CD14-positive monocyte (primary cell): ENCODE measurements around the gene EEFSEC. TPM values are rescaled to one million over a fixed set of nuclear protein-coding genes. Genes with fewer than 3 reads are reported as not detected.

Source experiments
- DNase-seq, 3 donors: peaks; one replicate each; pipeline ENCODE4 v3.0.0-alpha.2; 2011 to 2022
- H2AFZ ChIP-seq: 2 replicates; pipeline ENCODE4 v1.6.0; 2012; ENCODE audit warnings: mild to moderate bottlenecking, low read depth, low read length, inconsistent platforms; ENCODE audit not compliant: insufficient read depth, poor library complexity, severe bottlenecking
- H3K27ac ChIP-seq, 2 donors: 1 replicate in 1 of 2; 2 replicates in 1 of 2; pipeline ENCODE4 v1.5.1; 2012 to 2013; ENCODE audit warnings: low read length in 2 of 2, control low read depth in 1 of 2, inconsistent platforms in 1 of 2, low read depth in 1 of 2, mild to moderate bottlenecking in 1 of 2
- H3K27me3 ChIP-seq, 2 donors: one replicate each; pipeline versions ENCODE4 v1.6.0 to v1.6.1; 2011 to 2013; ENCODE audit warnings: low read length in 2 of 2; ENCODE audit not compliant: control insufficient read depth in 2 of 2, insufficient read depth in 2 of 2
- H3K36me3 ChIP-seq, 2 donors: replicated peaks in 1 of 2; 1 replicate in 1 of 2; 2 replicates in 1 of 2; pipeline versions ENCODE4 v1.5.1 to v1.6.1; 2012 to 2013; ENCODE audit warnings: low read length in 2 of 2, control low read depth in 1 of 2, inconsistent platforms in 1 of 2, mild to moderate bottlenecking in 1 of 2; ENCODE audit not compliant: insufficient read depth in 2 of 2, control insufficient read depth in 1 of 2
- H3K4me1 ChIP-seq, 2 donors: 1 replicate in 1 of 2; 2 replicates in 1 of 2; pipeline versions ENCODE4 v1.5.1 to v1.6.1; 2012 to 2013; ENCODE audit warnings: low read length in 2 of 2, control low read depth in 1 of 2, inconsistent platforms in 1 of 2, mild to moderate bottlenecking in 1 of 2, moderate library complexity in 1 of 2; ENCODE audit not compliant: insufficient read depth in 2 of 2, control insufficient read depth in 1 of 2
- H3K4me2 ChIP-seq: replicated peaks from 2 replicates; pipeline ENCODE3; 2012; ENCODE audit warnings: low read length, moderate library complexity, mild to moderate bottlenecking; ENCODE audit not compliant: poor library complexity, severe bottlenecking; ENCODE audit errors: extremely low read depth
- H3K4me3 ChIP-seq, 3 experiments: fragments of 200-600 bp in 1 of 3; sonication (generic) in 1 of 3; replicated peaks in 1 of 3; 1 replicate in 2 of 3; 2 replicates in 1 of 3; pipeline ENCODE4 v1.5.1; 2011 to 2013; ENCODE audit warnings: low read length in 3 of 3, mild to moderate bottlenecking in 3 of 3, control low read depth in 2 of 3, low read depth in 2 of 3, inconsistent platforms in 1 of 3, moderate library complexity in 1 of 3
- H3K79me2 ChIP-seq: 2 replicates; pipeline ENCODE4 v1.6.0; 2012; ENCODE audit warnings: mild to moderate bottlenecking, control low read depth, inconsistent platforms, low read length, moderate library complexity; ENCODE audit not compliant: insufficient read depth
- H3K9ac ChIP-seq: 2 replicates; pipeline ENCODE4 v1.6.0; 2017; ENCODE audit warnings: low read length, mild to moderate bottlenecking; ENCODE audit not compliant: insufficient read depth, poor library complexity, severe bottlenecking
- H3K9me3 ChIP-seq, 2 donors: replicated peaks in 1 of 2; 1 replicate in 1 of 2; 2 replicates in 1 of 2; pipeline versions ENCODE4 v1.5.1 to v1.6.1; 2012 to 2013; ENCODE audit warnings: low read length in 2 of 2, control low read depth in 1 of 2; ENCODE audit not compliant: control insufficient read depth in 1 of 2, insufficient read depth in 1 of 2
- H4K20me1 ChIP-seq: 2 replicates; pipeline ENCODE4 v1.6.0; 2012; ENCODE audit warnings: mild to moderate bottlenecking, low read length, control low read depth, moderate library complexity; ENCODE audit not compliant: insufficient read depth
- H3K27ac Mint-ChIP-seq, 7 donors: one replicate each; pipeline ENCODE4 v1.8.0; 2020; ENCODE audit warnings: mild to moderate bottlenecking in 7 of 7, mixed read lengths in 7 of 7, moderate library complexity in 6 of 7, inconsistent platforms in 2 of 7
- H3K27me3 Mint-ChIP-seq, 3 donors: one replicate each; pipeline ENCODE4 v1.8.0; 2021 to 2022; ENCODE audit warnings: low read depth in 3 of 3, mild to moderate bottlenecking in 3 of 3, mixed read lengths in 3 of 3, moderate library complexity in 3 of 3, inconsistent platforms in 1 of 3
- H3K36me3 Mint-ChIP-seq, 2 donors: one replicate each; pipeline ENCODE4 v1.8.0; 2020; ENCODE audit warnings: mixed read lengths in 2 of 2, inconsistent platforms in 1 of 2, mild to moderate bottlenecking in 1 of 2
- H3K4me1 Mint-ChIP-seq: one replicate; pipeline ENCODE4 v1.8.0; 2020; ENCODE audit warnings: mild to moderate bottlenecking, mixed read lengths
- H3K4me3 Mint-ChIP-seq, 2 donors: one replicate each; pipeline ENCODE4 v1.8.0; 2020; ENCODE audit warnings: mild to moderate bottlenecking in 2 of 2, mixed read lengths in 2 of 2, moderate library complexity in 1 of 2
- H3K9me3 Mint-ChIP-seq, 7 donors: one replicate each; pipeline ENCODE4 v1.8.0; 2020 to 2022; ENCODE audit warnings: mixed read lengths in 7 of 7, mild to moderate bottlenecking in 6 of 7, moderate library complexity in 6 of 7, inconsistent platforms in 2 of 7
- CTCF ChIP-seq: fragments of 200-600 bp; IDR thresholded peaks from one replicate; pipeline ENCODE4 v1.8.0; 2022; ENCODE audit warnings: antibody characterized with exemption, mild to moderate bottlenecking
- WGBS: methylation state at CpG from one replicate; pipeline ENCODE4 v1.1.5; 2013; ENCODE audit warnings: missing lambda C conversion rate; ENCODE audit not compliant: insufficient coverage; 5-methylcytosine and 5-hydroxymethylcytosine counted together
- intact Hi-C, 2 donors: fragments of 100-400 bp; cut with micrococcal nuclease; formaldehyde crosslinking; loops; one replicate each; pipeline versions ENCODE4 v1.15.0 to v1.15.1; 2023
- polyA plus RNA-seq, 3 donors: library from polyadenylated mRNA; depleted of rRNA in 1 of 3; unstranded in 2 of 3; stranded (reverse) in 1 of 3; fragments of 300-500 nt in 2 of 3; fragments of >200 nt in 1 of 3; fragmentation: Illumina TruSeq in 2 of 3; gene quantifications; 1 replicate in 2 of 3; 2 replicates in 1 of 3; pipeline ENCODE4 v1.2.3, GENCODE V29; 2012 to 2021

EEFSEC gene
- polyA plus RNA-seq, 3 donors: 13.3 to 14.9 (median 14.9) TPM

DNA sequence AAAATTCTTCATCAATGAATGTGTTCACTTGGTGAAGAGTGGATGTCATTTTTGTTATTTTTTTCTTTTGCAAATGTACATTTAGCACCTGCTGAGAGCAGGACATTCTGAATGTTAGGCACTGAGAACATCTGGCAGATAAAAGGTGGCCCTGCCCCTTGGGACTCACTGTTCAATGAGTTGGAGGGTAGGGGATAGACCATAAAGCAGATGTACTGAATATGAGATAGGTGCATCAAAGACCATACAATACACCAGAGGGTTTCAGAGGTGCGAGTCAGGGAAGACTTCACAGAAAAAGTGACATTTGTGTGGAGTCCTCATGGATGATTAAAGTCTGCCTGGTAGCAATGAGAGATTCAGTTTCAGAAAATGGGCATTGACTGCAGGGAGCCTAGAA is 34.2 kb downstream of the EEFSEC start:
- H3K36me3 Mint-ChIP-seq: peaks cover 2 to 11% of the 10 kb centered on the region in 2 donors
- Histone ChIP-seq H3K4me1 (no peaks in the 10 kb centered on the region), H3K27me3 (no peaks in the 10 kb centered on the region), H3K79me2 (peaks cover 11% of the 10 kb centered on the region), H4K20me1 (peaks cover 8% of the 10 kb centered on the region), H3K9me3 (no peaks in the 10 kb centered on the region), H3K27ac (no peak overlapping the region), H3K9ac (no peak overlapping the region), H2AFZ (no peak overlapping the region), H3K36me3 (no peaks in the 10 kb centered on the region), H3K4me3 (no peak overlapping the region), H3K4me2 (no peak overlapping the region)
- 100% methylated on average over 1 of the region's 1 CpG for WGBS
- no peak overlapping the region for H3K27ac Mint-ChIP-seq
- H3K9me3 Mint-ChIP-seq: peaks cover 0 to 2% (median 0%) of the 10 kb centered on the region in 7 donors
- no peak for DNase-seq
- no peak for TF ChIP-seq CTCF
- peaks cover under 1% of the 10 kb centered on the region for H3K4me1 Mint-ChIP-seq
- H3K4me3 Mint-ChIP-seq: no peak overlapping the region
- peaks cover 0 to 3% (median 0%) of the 10 kb centered on the region in 3 donors for H3K27me3 Mint-ChIP-seq
- intact Hi-C loops: no loop called here

- intact Hi-C loops: no loop called here
- no peak overlapping the region for H3K4me3 Mint-ChIP-seq
- peaks cover 0 to 2% (median 0%) of the 10 kb centered on the region in 3 donors for H3K27me3 Mint-ChIP-seq
- Histone ChIP-seq H3K4me2 (no peak overlapping the region), H3K4me1 (no peaks in the 10 kb centered on the region), H3K4me3 (no peak overlapping the region), H3K9me3 (no peaks in the 10 kb centered on the region), H4K20me1 (peaks cover 8% of the 10 kb centered on the region), H3K27me3 (no peaks in the 10 kb centered on the region), H3K27ac (no peak overlapping the region), H3K9ac (no peak overlapping the region), H2AFZ (no peak overlapping the region), H3K79me2 (peaks cover 10% of the 10 kb centered on the region), H3K36me3 (no peaks in the 10 kb centered on the region)
- TF ChIP-seq CTCF: no peak
- H3K9me3 Mint-ChIP-seq: peaks cover 0 to 2% (median 0%) of the 10 kb centered on the region in 7 donors
- H3K36me3 Mint-ChIP-seq: peaks cover 2 to 10% of the 10 kb centered on the region in 2 donors
- no peaks in the 10 kb centered on the region for H3K4me1 Mint-ChIP-seq
- WGBS: 100% methylated on average over 1 of the region's 4 CpGs
- H3K27ac Mint-ChIP-seq: peak overlapping the region in 1 of 7 donors; percentile 3
- DNase-seq: no peak
These were observed 35.0 kb downstream of the EEFSEC start for GRCh38 chr3:128188326-128188725.
